GM10266 (cell line): ENCODE results near the gene INSYN1.
"Not testable (repeated sequence)": the region's sequence is repeated elsewhere in the genome, so short reads cannot be mapped to it uniquely, and the experiment has no call there.

Experiments
- DNase-seq: peaks from one replicate; pipeline ENCODE4 v3.0.0; 2012; ENCODE audit errors: extremely low spot score
- CTCF ChIP-seq: IDR thresholded peaks from 2 replicates; pipeline ENCODE4 v1.5.1; 2012; ENCODE audit warnings: mild to moderate bottlenecking, low read depth; ENCODE audit not compliant: control insufficient read depth, insufficient read depth; ENCODE audit errors: missing control alignments

Gene INSYN1

GRCh38 chr15:73737535-73737934 is 15.6 kb downstream of the INSYN1 start:
- TF ChIP-seq CTCF: no peak
- DNase-seq: no peak

GRCh38 chr15:73732930-73733329 is 20.2 kb downstream of the INSYN1 start:
- TF ChIP-seq CTCF: no peak
- DNase-seq: no peak

GRCh38 chr15:73732051-73732450 is 21.1 kb downstream of the INSYN1 start:
- DNase-seq: not testable (repeated sequence)

- TF ChIP-seq CTCF: no peak
- DNase-seq: no peak
These were observed 25.7 kb downstream of the INSYN1 start for GRCh38 chr15:73727330-73727976.

- no peak for DNase-seq
- no peak for TF ChIP-seq CTCF
These were observed 28.9 kb downstream of the INSYN1 start for GRCh38 chr15:73724212-73724611.

- no peak for TF ChIP-seq CTCF
- DNase-seq: no peak
These were observed 30.0 kb downstream of the INSYN1 start for GRCh38 chr15:73723191-73723590.

GRCh38 chr15:73722425-73722824 is 30.7 kb downstream of the INSYN1 start:
- no peak for TF ChIP-seq CTCF
- no peak for DNase-seq

- TF ChIP-seq CTCF: no peak
These were observed 34.5 kb downstream of the INSYN1 start for GRCh38 chr15:73718694-73719093.

More at GRCh38 chr15:73718694-73719093, 34.5 kb downstream of the INSYN1 start:
- no peak for DNase-seq
